OCI-LY7 (cell line): ENCODE results near the gene HS3ST3A1.

Experiments used
- EZH2phosphoT487 ChIP-seq: fragments of 200-600 bp; sonication (generic); IDR thresholded peaks from 2 replicates; pipeline ENCODE4 v1.6.1; 2018; ENCODE audit warnings: low read depth, borderline replicate concordance, mild to moderate bottlenecking, mixed run types, antibody characterized with exemption, low read length, moderate library complexity, mixed read lengths
- TF ChIP-seq, protein P1 (sequence below): fragments of 200-600 bp; sonication (generic); conservative IDR thresholded peaks from 2 replicates; pipeline ENCODE4 v1.5.1; 2014; ENCODE audit warnings: mild to moderate bottlenecking, antibody characterized with exemption, low read length, moderate library complexity, mixed read lengths

DNA sequence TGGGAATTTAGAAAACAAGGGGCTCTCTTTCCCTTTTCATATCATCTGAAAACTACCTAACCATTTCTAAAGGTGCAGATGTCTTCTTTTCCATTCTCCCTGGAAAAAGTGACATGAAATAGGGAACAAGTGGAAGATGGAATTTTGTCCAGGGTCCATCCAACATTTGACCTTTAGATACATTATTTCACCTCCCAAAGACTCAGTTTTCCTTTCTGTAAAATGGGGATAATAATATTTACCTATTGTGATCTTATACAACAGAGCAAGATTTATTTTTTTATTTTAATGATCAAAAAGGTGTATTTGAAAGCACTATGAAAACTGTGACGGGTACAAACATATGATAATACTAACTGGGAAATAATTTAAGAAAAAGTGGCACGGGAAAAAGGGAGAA, 106.3 kb downstream of the HS3ST3A1 start:
- TF ChIP-seq, protein P1, sequence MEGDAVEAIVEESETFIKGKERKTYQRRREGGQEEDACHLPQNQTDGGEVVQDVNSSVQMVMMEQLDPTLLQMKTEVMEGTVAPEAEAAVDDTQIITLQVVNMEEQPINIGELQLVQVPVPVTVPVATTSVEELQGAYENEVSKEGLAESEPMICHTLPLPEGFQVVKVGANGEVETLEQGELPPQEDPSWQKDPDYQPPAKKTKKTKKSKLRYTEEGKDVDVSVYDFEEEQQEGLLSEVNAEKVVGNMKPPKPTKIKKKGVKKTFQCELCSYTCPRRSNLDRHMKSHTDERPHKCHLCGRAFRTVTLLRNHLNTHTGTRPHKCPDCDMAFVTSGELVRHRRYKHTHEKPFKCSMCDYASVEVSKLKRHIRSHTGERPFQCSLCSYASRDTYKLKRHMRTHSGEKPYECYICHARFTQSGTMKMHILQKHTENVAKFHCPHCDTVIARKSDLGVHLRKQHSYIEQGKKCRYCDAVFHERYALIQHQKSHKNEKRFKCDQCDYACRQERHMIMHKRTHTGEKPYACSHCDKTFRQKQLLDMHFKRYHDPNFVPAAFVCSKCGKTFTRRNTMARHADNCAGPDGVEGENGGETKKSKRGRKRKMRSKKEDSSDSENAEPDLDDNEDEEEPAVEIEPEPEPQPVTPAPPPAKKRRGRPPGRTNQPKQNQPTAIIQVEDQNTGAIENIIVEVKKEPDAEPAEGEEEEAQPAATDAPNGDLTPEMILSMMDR = no peak
- TF ChIP-seq EZH2phosphoT487 = no peak
